GM23338 (cell line): Measurements from ENCODE around the gene UST. TPM values are rescaled to one million over a fixed set of nuclear protein-coding genes. Genes with fewer than 3 reads are reported as not detected.

Source experiments
- ATAC-seq: fragments of 200-7000 bp; cut with Tn5 transposase; 3 replicates; pipeline ENCODE4 v1.9.1; 2020
- DNase-seq: peaks from one replicate; pipeline ENCODE4 v3.0.0-alpha.2; 2015; ENCODE audit warnings: low spot score
- H2AFZ ChIP-seq: fragments of 200-600 bp; sonication (generic); 2 replicates; pipeline ENCODE4 v1.8.0; 2016; ENCODE audit warnings: antibody characterized with exemption, mild to moderate bottlenecking, moderate library complexity
- H3F3A ChIP-seq: fragments of 200-600 bp; sonication (generic); replicated peaks from 2 replicates; pipeline ENCODE4 v1.8.0; 2017; ENCODE audit warnings: antibody characterized with exemption, mixed run types, low read depth
- H3K27ac ChIP-seq: fragments of 200-600 bp; sonication (generic); 2 replicates; pipeline ENCODE4 v1.6.1; 2016; ENCODE audit warnings: low read depth
- H3K27me3 ChIP-seq: fragments of 200-600 bp; sonication (generic); 2 replicates; pipeline ENCODE4 v1.8.0; 2016; ENCODE audit warnings: mild to moderate bottlenecking, mixed run types, moderate library complexity; ENCODE audit not compliant: insufficient read depth
- H3K36me3 ChIP-seq: fragments of 200-600 bp; sonication (generic); 2 replicates; pipeline ENCODE4 v1.8.0; 2016; ENCODE audit warnings: mild to moderate bottlenecking; ENCODE audit not compliant: insufficient read depth
- H3K4me1 ChIP-seq: fragments of 200-600 bp; sonication (generic); 2 replicates; pipeline ENCODE4 v1.8.0; 2016; ENCODE audit warnings: mild to moderate bottlenecking, moderate library complexity; ENCODE audit not compliant: insufficient read depth
- H3K4me2 ChIP-seq: fragments of 200-600 bp; sonication (generic); 2 replicates; pipeline ENCODE4 v1.7.1; 2017; ENCODE audit warnings: mixed run types
- H3K4me3 ChIP-seq: fragments of 200-600 bp; sonication (generic); 2 replicates; pipeline ENCODE4 v1.6.1; 2016; ENCODE audit warnings: mixed run types
- H3K79me2 ChIP-seq: fragments of 200-600 bp; sonication (generic); replicated peaks from 2 replicates; pipeline ENCODE4 v1.8.0; 2017; ENCODE audit warnings: mild to moderate bottlenecking; ENCODE audit not compliant: insufficient read depth
- H3K9me2 ChIP-seq: fragments of 200-600 bp; sonication (generic); 2 replicates; pipeline ENCODE4 v1.8.0; 2017; ENCODE audit not compliant: insufficient read depth
- H4K20me1 ChIP-seq: fragments of 200-600 bp; sonication (generic); replicated peaks from 2 replicates; pipeline ENCODE4 v1.8.0; 2017; ENCODE audit warnings: mild to moderate bottlenecking; ENCODE audit not compliant: insufficient read depth
- H3K27ac Mint-ChIP-seq: 2 replicates; pipeline ENCODE4 v1.8.0; 2020; ENCODE audit warnings: inconsistent platforms, mild to moderate bottlenecking, moderate library complexity, mixed read lengths
- H3K27me3 Mint-ChIP-seq: 3 replicates; pipeline ENCODE4 v1.8.0; 2022; ENCODE audit warnings: low read depth, mild to moderate bottlenecking, moderate library complexity, mixed read lengths, inconsistent platforms; ENCODE audit not compliant: insufficient read depth, poor library complexity
- H3K36me3 Mint-ChIP-seq: 3 replicates; pipeline ENCODE4 v1.8.0; 2021; ENCODE audit warnings: low read depth, mild to moderate bottlenecking, inconsistent platforms, moderate library complexity, mixed read lengths
- H3K4me1 Mint-ChIP-seq: 3 replicates; pipeline ENCODE4 v1.8.0; 2020; ENCODE audit warnings: mild to moderate bottlenecking, inconsistent platforms, mixed read lengths
- H3K4me3 Mint-ChIP-seq: 3 replicates; pipeline ENCODE4 v1.8.0; 2021; ENCODE audit warnings: moderate library complexity, mild to moderate bottlenecking, inconsistent platforms, mixed read lengths
- H3K9me3 Mint-ChIP-seq: 3 replicates; pipeline ENCODE4 v1.8.0; 2020; ENCODE audit warnings: moderate library complexity, mild to moderate bottlenecking, inconsistent platforms, mixed read lengths
- EZH2 ChIP-seq: fragments of 200-600 bp; sonication (generic); IDR thresholded peaks from one replicate; pipeline ENCODE4 v1.8.0; 2017; ENCODE audit warnings: antibody characterized with exemption, mild to moderate bottlenecking, low read depth; ENCODE audit not compliant: unreplicated experiment
- JUNB ChIP-seq: IDR thresholded peaks from one replicate; pipeline ENCODE4 v1.6.1; 2016; ENCODE audit warnings: antibody characterized with exemption; ENCODE audit not compliant: unreplicated experiment
- NANOG ChIP-seq: IDR thresholded peaks from 2 replicates; pipeline ENCODE4 v1.6.1; 2016; ENCODE audit warnings: antibody characterized with exemption, borderline replicate concordance
- POLR2AphosphoS5 ChIP-seq: IDR thresholded peaks from 2 replicates; pipeline ENCODE4 v1.6.1; 2016; ENCODE audit warnings: antibody characterized with exemption, low read depth
- ZNF114 ChIP-seq: fragments of 250-450 bp; sonication (Bioruptor Pico); IDR thresholded peaks from 2 replicates; pipeline ENCODE4 v1.5.0; 2020; ENCODE audit warnings: mild to moderate bottlenecking, moderate library complexity
- ZNF331 ChIP-seq: fragments of 250-450 bp; sonication (Bioruptor Pico); IDR thresholded peaks from 2 replicates; pipeline ENCODE4 v1.5.0; 2020; ENCODE audit warnings: low read depth, mild to moderate bottlenecking, moderate library complexity
- polyA plus RNA-seq: library from polyadenylated mRNA; unstranded; fragments of >200 nt; fragmentation: Nextera tagmentation; extraction: Ambion mirVana; gene quantifications from 2 replicates; pipeline ENCODE4 v1.2.1, GENCODE V29; 2016
- total RNA-seq: library from RNA; depleted of rRNA; stranded (reverse); fragments of >200 nt; shearing (Covaris generic); gene quantifications from 2 replicates; pipeline ENCODE4 v1.2.3, GENCODE V29; 2014
- TF ChIP-seq, protein P1 (sequence below): fragments of 250-450 bp; sonication (Bioruptor Pico); IDR thresholded peaks from 2 replicates; pipeline ENCODE4 v1.5.0; 2020; ENCODE audit warnings: mild to moderate bottlenecking, moderate library complexity
- TF ChIP-seq, protein P2 (sequence below), 2 experiments: fragments of 200-600 bp in 1 of 2; sonication (generic) in 1 of 2; conservative IDR thresholded peaks; 2 replicates each; pipeline versions ENCODE4 v1.5.1 to v1.6.1; 2016 to 2017; ENCODE audit warnings: antibody characterized with exemption in 2 of 2, low read depth in 2 of 2, mild to moderate bottlenecking in 2 of 2, moderate library complexity in 1 of 2

UST gene
- total and polyA plus RNA-seq, 2 experiments from 2014 or later = 12.6 to 33.0 TPM

DNA sequence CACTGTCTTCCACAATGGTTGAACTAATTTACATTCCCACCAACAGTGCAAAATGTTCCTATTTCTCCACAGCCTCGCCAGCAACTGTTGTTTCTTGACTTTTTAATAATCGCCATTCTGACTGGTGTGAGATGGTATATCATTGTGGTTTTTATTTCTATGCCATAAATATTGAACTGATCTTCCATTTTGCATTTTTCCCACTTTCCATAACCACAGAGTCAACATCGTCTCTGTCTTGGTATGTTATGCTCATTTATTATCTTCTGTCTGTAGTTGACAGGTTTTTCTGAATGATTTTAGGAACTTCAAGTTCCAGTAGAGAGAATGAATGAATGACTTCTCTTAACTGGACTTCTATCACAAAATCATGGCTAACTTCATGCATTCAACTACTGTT lies 259.8 kb downstream of the UST start:
- Histone ChIP-seq H3K9me2 (peaks cover 10% of the 10 kb centered on the region; the same call in 1 of the 2 replicates), H3K4me2 (no peak overlapping the region), H3K4me1 (no peaks in the 10 kb centered on the region; the same call in 1 of the 2 replicates), H3F3A (no peaks in the 10 kb centered on the region), H3K36me3 (peaks cover 12% of the 10 kb centered on the region), H3K79me2 (no peaks in the 10 kb centered on the region), H3K4me3 (no peak overlapping the region), H3K27me3 (no peaks in the 10 kb centered on the region), H3K27ac (no peak overlapping the region), H2AFZ (no peak overlapping the region), H4K20me1 (no peaks in the 10 kb centered on the region)
- peaks cover 16% of the 10 kb centered on the region for H3K4me1 Mint-ChIP-seq
- peaks cover 52% of the 10 kb centered on the region for H3K36me3 Mint-ChIP-seq
- H3K27ac Mint-ChIP-seq = no peak overlapping the region
- ATAC-seq (no peak), DNase-seq (no peak)
- TF ChIP-seq JUNB = no peak
- peaks cover 8% of the 10 kb centered on the region; the same call in 2 of the 3 replicates for H3K9me3 Mint-ChIP-seq
- H3K27me3 Mint-ChIP-seq = no peaks in the 10 kb centered on the region
- H3K4me3 Mint-ChIP-seq = no peak overlapping the region

DNA sequence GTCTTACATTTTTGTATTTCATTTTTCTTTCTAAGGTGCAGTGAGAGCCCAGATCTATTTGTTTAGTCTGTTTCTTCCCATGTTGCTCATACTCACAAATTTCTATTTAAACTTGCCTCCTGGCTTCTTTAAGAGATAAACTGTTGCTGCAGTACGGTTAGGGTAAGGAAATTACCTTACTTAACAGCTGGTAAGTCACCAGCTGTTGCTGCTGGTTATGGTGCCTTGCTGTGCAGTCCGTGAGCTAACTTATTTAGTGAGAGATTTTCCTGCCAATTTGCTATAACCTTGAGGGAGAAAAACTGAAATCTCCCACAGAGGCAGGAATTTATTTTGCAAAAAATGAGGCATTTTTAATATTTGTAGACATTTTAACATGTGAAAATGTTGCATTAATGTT lies 261.0 kb downstream of the UST start:
- H2AFZ ChIP-seq = no peak overlapping the region
- TF ChIP-seq NANOG = no peak
- TF ChIP-seq, protein P1, sequence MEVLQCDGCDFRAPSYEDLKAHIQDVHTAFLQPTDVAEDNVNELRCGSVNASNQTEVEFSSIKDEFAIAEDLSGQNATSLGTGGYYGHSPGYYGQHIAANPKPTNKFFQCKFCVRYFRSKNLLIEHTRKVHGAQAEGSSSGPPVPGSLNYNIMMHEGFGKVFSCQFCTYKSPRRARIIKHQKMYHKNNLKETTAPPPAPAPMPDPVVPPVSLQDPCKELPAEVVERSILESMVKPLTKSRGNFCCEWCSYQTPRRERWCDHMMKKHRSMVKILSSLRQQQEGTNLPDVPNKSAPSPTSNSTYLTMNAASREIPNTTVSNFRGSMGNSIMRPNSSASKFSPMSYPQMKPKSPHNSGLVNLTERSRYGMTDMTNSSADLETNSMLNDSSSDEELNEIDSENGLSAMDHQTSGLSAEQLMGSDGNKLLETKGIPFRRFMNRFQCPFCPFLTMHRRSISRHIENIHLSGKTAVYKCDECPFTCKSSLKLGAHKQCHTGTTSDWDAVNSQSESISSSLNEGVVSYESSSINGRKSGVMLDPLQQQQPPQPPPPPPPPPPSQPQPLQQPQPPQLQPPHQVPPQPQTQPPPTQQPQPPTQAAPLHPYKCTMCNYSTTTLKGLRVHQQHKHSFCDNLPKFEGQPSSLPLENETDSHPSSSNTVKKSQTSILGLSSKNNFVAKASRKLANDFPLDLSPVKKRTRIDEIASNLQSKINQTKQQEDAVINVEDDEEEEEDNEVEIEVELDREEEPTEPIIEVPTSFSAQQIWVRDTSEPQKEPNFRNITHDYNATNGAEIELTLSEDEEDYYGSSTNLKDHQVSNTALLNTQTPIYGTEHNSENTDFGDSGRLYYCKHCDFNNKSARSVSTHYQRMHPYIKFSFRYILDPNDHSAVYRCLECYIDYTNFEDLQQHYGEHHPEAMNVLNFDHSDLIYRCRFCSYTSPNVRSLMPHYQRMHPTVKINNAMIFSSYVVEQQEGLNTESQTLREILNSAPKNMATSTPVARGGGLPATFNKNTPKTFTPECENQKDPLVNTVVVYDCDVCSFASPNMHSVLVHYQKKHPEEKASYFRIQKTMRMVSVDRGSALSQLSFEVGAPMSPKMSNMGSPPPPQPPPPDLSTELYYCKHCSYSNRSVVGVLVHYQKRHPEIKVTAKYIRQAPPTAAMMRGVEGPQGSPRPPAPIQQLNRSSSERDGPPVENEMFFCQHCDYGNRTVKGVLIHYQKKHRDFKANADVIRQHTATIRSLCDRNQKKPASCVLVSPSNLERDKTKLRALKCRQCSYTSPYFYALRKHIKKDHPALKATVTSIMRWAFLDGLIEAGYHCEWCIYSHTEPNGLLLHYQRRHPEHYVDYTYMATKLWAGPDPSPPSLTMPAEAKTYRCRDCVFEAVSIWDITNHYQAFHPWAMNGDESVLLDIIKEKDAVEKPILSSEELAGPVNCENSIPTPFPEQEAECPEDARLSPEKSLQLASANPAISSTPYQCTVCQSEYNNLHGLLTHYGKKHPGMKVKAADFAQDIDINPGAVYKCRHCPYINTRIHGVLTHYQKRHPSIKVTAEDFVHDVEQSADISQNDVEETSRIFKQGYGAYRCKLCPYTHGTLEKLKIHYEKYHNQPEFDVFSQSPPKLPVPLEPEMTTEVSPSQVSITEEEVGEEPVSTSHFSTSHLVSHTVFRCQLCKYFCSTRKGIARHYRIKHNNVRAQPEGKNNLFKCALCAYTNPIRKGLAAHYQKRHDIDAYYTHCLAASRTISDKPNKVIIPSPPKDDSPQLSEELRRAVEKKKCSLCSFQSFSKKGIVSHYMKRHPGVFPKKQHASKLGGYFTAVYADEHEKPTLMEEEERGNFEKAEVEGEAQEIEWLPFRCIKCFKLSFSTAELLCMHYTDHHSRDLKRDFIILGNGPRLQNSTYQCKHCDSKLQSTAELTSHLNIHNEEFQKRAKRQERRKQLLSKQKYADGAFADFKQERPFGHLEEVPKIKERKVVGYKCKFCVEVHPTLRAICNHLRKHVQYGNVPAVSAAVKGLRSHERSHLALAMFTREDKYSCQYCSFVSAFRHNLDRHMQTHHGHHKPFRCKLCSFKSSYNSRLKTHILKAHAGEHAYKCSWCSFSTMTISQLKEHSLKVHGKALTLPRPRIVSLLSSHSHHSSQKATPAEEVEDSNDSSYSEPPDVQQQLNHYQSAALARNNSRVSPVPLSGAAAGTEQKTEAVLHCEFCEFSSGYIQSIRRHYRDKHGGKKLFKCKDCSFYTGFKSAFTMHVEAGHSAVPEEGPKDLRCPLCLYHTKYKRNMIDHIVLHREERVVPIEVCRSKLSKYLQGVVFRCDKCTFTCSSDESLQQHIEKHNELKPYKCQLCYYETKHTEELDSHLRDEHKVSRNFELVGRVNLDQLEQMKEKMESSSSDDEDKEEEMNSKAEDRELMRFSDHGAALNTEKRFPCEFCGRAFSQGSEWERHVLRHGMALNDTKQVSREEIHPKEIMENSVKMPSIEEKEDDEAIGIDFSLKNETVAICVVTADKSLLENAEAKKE (CRISPR knock-in tag) = no peak
- no peak for TF ChIP-seq JUNB
- TF ChIP-seq ZNF114 (CRISPR knock-in tag) = no peak
- TF ChIP-seq ZNF331 (CRISPR knock-in tag) = no peak
- TF ChIP-seq POLR2AphosphoS5 = no peak
- TF ChIP-seq, protein P2, sequence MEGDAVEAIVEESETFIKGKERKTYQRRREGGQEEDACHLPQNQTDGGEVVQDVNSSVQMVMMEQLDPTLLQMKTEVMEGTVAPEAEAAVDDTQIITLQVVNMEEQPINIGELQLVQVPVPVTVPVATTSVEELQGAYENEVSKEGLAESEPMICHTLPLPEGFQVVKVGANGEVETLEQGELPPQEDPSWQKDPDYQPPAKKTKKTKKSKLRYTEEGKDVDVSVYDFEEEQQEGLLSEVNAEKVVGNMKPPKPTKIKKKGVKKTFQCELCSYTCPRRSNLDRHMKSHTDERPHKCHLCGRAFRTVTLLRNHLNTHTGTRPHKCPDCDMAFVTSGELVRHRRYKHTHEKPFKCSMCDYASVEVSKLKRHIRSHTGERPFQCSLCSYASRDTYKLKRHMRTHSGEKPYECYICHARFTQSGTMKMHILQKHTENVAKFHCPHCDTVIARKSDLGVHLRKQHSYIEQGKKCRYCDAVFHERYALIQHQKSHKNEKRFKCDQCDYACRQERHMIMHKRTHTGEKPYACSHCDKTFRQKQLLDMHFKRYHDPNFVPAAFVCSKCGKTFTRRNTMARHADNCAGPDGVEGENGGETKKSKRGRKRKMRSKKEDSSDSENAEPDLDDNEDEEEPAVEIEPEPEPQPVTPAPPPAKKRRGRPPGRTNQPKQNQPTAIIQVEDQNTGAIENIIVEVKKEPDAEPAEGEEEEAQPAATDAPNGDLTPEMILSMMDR (conservative IDR thresholded peaks at IDR 0.05; ENCODE audit: low read depth in 2 of 2) = no peak
- no peak for TF ChIP-seq EZH2
- no peaks in the 10 kb centered on the region for H4K20me1 ChIP-seq
- peaks cover 10% of the 10 kb centered on the region; the same call in 1 of the 2 replicates for H3K9me2 ChIP-seq
- H3K79me2 ChIP-seq = no peaks in the 10 kb centered on the region
- peaks cover 7% of the 10 kb centered on the region; the same call in 2 of the 3 replicates for H3K9me3 Mint-ChIP-seq
- ATAC-seq (no peak), DNase-seq (no peak)
- H3K4me3 Mint-ChIP-seq = no peak overlapping the region
- H3K27me3 Mint-ChIP-seq = no peaks in the 10 kb centered on the region
- peaks cover 27% of the 10 kb centered on the region for H3K4me1 Mint-ChIP-seq
- H3K27me3 ChIP-seq = no peaks in the 10 kb centered on the region
- no peak overlapping the region for H3K4me3 ChIP-seq
- H3F3A ChIP-seq = no peaks in the 10 kb centered on the region
- peaks cover under 1% of the 10 kb centered on the region; the same call in 1 of the 2 replicates for H3K4me1 ChIP-seq
- H3K27ac Mint-ChIP-seq = no peak overlapping the region
- H3K27ac ChIP-seq = no peak overlapping the region; the same call in 1 of the 2 replicates
- peaks cover 56% of the 10 kb centered on the region for H3K36me3 Mint-ChIP-seq
- H3K4me2 ChIP-seq = no peak overlapping the region
- peaks cover 12% of the 10 kb centered on the region for H3K36me3 ChIP-seq
